BE2C (cell line): Measurements from ENCODE around the gene CENPVL3.

Source experiments
- DNase-seq: peaks from one replicate; pipeline ENCODE4 v3.0.0-alpha.2; 2020
- H3K27me3 ChIP-seq: fragments of 250-450 bp; sonication (Bioruptor Pico); 2 replicates; pipeline ENCODE4 v1.5.1; 2020; ENCODE audit warnings: mild to moderate bottlenecking
- H3K36me3 ChIP-seq: fragments of 250-450 bp; sonication (Bioruptor Pico); 2 replicates; pipeline ENCODE4 v1.5.1; 2020; ENCODE audit warnings: mild to moderate bottlenecking
- H3K4me1 ChIP-seq: fragments of 250-450 bp; sonication (Bioruptor Pico); 2 replicates; pipeline ENCODE4 v1.5.1; 2020
- H3K4me3 ChIP-seq: 2 replicates; pipeline ENCODE4 v1.5.1; 2011; ENCODE audit warnings: low read depth, low read length
- H3K9me3 ChIP-seq: fragments of 250-450 bp; sonication (Bioruptor Pico); 2 replicates; pipeline ENCODE4 v1.5.1; 2020
- CTCF ChIP-seq: IDR thresholded peaks from 2 replicates; pipeline ENCODE4 v1.5.1; 2012; ENCODE audit warnings: mild to moderate bottlenecking, low read depth, low read length

Gene CENPVL3

DNA sequence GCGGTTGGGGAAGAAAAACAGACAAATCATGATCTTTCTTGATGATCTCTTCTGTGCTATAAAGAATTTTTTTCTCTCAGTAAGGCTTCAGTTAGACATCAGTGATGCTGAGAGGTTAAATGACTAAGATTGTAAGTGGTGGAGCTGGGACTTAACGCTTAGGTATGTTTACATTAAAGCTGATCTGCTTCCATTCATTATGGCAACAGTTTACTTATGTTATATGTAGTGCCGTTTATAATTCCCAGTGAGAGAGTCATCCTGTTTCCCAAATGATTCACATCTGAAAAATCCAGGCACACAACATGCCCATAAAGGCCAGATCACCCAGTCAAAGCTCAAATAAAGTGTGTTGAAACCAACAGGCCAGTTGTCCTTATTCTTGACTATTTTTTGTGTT, 50.1 kb downstream of the CENPVL3 start:
- no peak for TF ChIP-seq CTCF
- H3K36me3 ChIP-seq: no peaks in the 10 kb centered on the region
- H3K4me1 ChIP-seq: no peaks in the 10 kb centered on the region
- H3K27me3 ChIP-seq: no peaks in the 10 kb centered on the region
- H3K4me3 ChIP-seq: no peak overlapping the region
- H3K9me3 ChIP-seq: no peaks in the 10 kb centered on the region
- DNase-seq: no peak
